GM23338 (cell line): Measurements from ENCODE around the gene PLA2G4B. TPM values are rescaled to one million over a fixed set of nuclear protein-coding genes. Genes with fewer than 3 reads are reported as not detected.

Experiments used
- ATAC-seq: fragments of 200-7000 bp; cut with Tn5 transposase; 3 replicates; pipeline ENCODE4 v1.9.1; 2020
- DNase-seq: peaks from one replicate; pipeline ENCODE4 v3.0.0-alpha.2; 2015; ENCODE audit warnings: low spot score
- H2AFZ ChIP-seq: fragments of 200-600 bp; sonication (generic); 2 replicates; pipeline ENCODE4 v1.8.0; 2016; ENCODE audit warnings: antibody characterized with exemption, mild to moderate bottlenecking, moderate library complexity
- H3F3A ChIP-seq: fragments of 200-600 bp; sonication (generic); replicated peaks from 2 replicates; pipeline ENCODE4 v1.8.0; 2017; ENCODE audit warnings: antibody characterized with exemption, mixed run types, low read depth
- H3K27ac ChIP-seq: fragments of 200-600 bp; sonication (generic); 2 replicates; pipeline ENCODE4 v1.6.1; 2016; ENCODE audit warnings: low read depth
- H3K27me3 ChIP-seq: fragments of 200-600 bp; sonication (generic); 2 replicates; pipeline ENCODE4 v1.8.0; 2016; ENCODE audit warnings: mild to moderate bottlenecking, mixed run types, moderate library complexity; ENCODE audit not compliant: insufficient read depth
- H3K36me3 ChIP-seq: fragments of 200-600 bp; sonication (generic); 2 replicates; pipeline ENCODE4 v1.8.0; 2016; ENCODE audit warnings: mild to moderate bottlenecking; ENCODE audit not compliant: insufficient read depth
- H3K4me1 ChIP-seq: fragments of 200-600 bp; sonication (generic); 2 replicates; pipeline ENCODE4 v1.8.0; 2016; ENCODE audit warnings: mild to moderate bottlenecking, moderate library complexity; ENCODE audit not compliant: insufficient read depth
- H3K4me2 ChIP-seq: fragments of 200-600 bp; sonication (generic); 2 replicates; pipeline ENCODE4 v1.7.1; 2017; ENCODE audit warnings: mixed run types
- H3K4me3 ChIP-seq: fragments of 200-600 bp; sonication (generic); 2 replicates; pipeline ENCODE4 v1.6.1; 2016; ENCODE audit warnings: mixed run types
- H3K79me2 ChIP-seq: fragments of 200-600 bp; sonication (generic); replicated peaks from 2 replicates; pipeline ENCODE4 v1.8.0; 2017; ENCODE audit warnings: mild to moderate bottlenecking; ENCODE audit not compliant: insufficient read depth
- H3K9me2 ChIP-seq: fragments of 200-600 bp; sonication (generic); 2 replicates; pipeline ENCODE4 v1.8.0; 2017; ENCODE audit not compliant: insufficient read depth
- H4K20me1 ChIP-seq: fragments of 200-600 bp; sonication (generic); replicated peaks from 2 replicates; pipeline ENCODE4 v1.8.0; 2017; ENCODE audit warnings: mild to moderate bottlenecking; ENCODE audit not compliant: insufficient read depth
- H3K27ac Mint-ChIP-seq: 2 replicates; pipeline ENCODE4 v1.8.0; 2020; ENCODE audit warnings: inconsistent platforms, mild to moderate bottlenecking, moderate library complexity, mixed read lengths
- H3K27me3 Mint-ChIP-seq: 3 replicates; pipeline ENCODE4 v1.8.0; 2022; ENCODE audit warnings: low read depth, mild to moderate bottlenecking, moderate library complexity, mixed read lengths, inconsistent platforms; ENCODE audit not compliant: insufficient read depth, poor library complexity
- H3K36me3 Mint-ChIP-seq: 3 replicates; pipeline ENCODE4 v1.8.0; 2021; ENCODE audit warnings: low read depth, mild to moderate bottlenecking, inconsistent platforms, moderate library complexity, mixed read lengths
- H3K4me1 Mint-ChIP-seq: 3 replicates; pipeline ENCODE4 v1.8.0; 2020; ENCODE audit warnings: mild to moderate bottlenecking, inconsistent platforms, mixed read lengths
- H3K4me3 Mint-ChIP-seq: 3 replicates; pipeline ENCODE4 v1.8.0; 2021; ENCODE audit warnings: moderate library complexity, mild to moderate bottlenecking, inconsistent platforms, mixed read lengths
- H3K9me3 Mint-ChIP-seq: 3 replicates; pipeline ENCODE4 v1.8.0; 2020; ENCODE audit warnings: moderate library complexity, mild to moderate bottlenecking, inconsistent platforms, mixed read lengths
- CREB1 ChIP-seq: fragments of 250-450 bp; sonication (Bioruptor Pico); IDR thresholded peaks from 2 replicates; pipeline ENCODE4 v1.5.0; 2020; ENCODE audit warnings: low read depth, mild to moderate bottlenecking, moderate library complexity
- CTCF ChIP-seq, 2 experiments: fragments of 200-600 bp in 1 of 2; sonication (generic) in 1 of 2; conservative IDR thresholded peaks; 2 replicates each; pipeline versions ENCODE4 v1.5.1 to v1.6.1; 2016 to 2017; ENCODE audit warnings: antibody characterized with exemption in 2 of 2, low read depth in 2 of 2, mild to moderate bottlenecking in 2 of 2, moderate library complexity in 1 of 2
- ETS1 ChIP-seq: IDR thresholded peaks from 2 replicates; pipeline ENCODE4 v1.6.1; 2016; ENCODE audit warnings: antibody characterized with exemption
- EZH2 ChIP-seq: fragments of 200-600 bp; sonication (generic); IDR thresholded peaks from one replicate; pipeline ENCODE4 v1.8.0; 2017; ENCODE audit warnings: antibody characterized with exemption, mild to moderate bottlenecking, low read depth; ENCODE audit not compliant: unreplicated experiment
- EZH2phosphoT487 ChIP-seq: fragments of 200-600 bp; sonication (generic); IDR thresholded peaks from one replicate; pipeline ENCODE4 v1.8.1; 2018; ENCODE audit warnings: antibody characterized with exemption; ENCODE audit not compliant: unreplicated experiment
- JUNB ChIP-seq: IDR thresholded peaks from one replicate; pipeline ENCODE4 v1.6.1; 2016; ENCODE audit warnings: antibody characterized with exemption; ENCODE audit not compliant: unreplicated experiment
- NANOG ChIP-seq: IDR thresholded peaks from 2 replicates; pipeline ENCODE4 v1.6.1; 2016; ENCODE audit warnings: antibody characterized with exemption, borderline replicate concordance
- POLR2AphosphoS5 ChIP-seq: IDR thresholded peaks from 2 replicates; pipeline ENCODE4 v1.6.1; 2016; ENCODE audit warnings: antibody characterized with exemption, low read depth
- STAT1 ChIP-seq: IDR thresholded peaks from one replicate; pipeline ENCODE4 v1.6.1; 2016; ENCODE audit warnings: antibody characterized with exemption; ENCODE audit not compliant: unreplicated experiment
- ZNF114 ChIP-seq: fragments of 250-450 bp; sonication (Bioruptor Pico); IDR thresholded peaks from 2 replicates; pipeline ENCODE4 v1.5.0; 2020; ENCODE audit warnings: mild to moderate bottlenecking, moderate library complexity
- ZNF331 ChIP-seq: fragments of 250-450 bp; sonication (Bioruptor Pico); IDR thresholded peaks from 2 replicates; pipeline ENCODE4 v1.5.0; 2020; ENCODE audit warnings: low read depth, mild to moderate bottlenecking, moderate library complexity
- polyA plus RNA-seq: library from polyadenylated mRNA; unstranded; fragments of >200 nt; fragmentation: Nextera tagmentation; extraction: Ambion mirVana; gene quantifications from 2 replicates; pipeline ENCODE4 v1.2.1, GENCODE V29; 2016
- total RNA-seq: library from RNA; depleted of rRNA; stranded (reverse); fragments of >200 nt; shearing (Covaris generic); gene quantifications from 2 replicates; pipeline ENCODE4 v1.2.3, GENCODE V29; 2014
- TF ChIP-seq, protein P1 (sequence below): IDR thresholded peaks from one replicate; pipeline ENCODE4 v1.6.1; 2018; ENCODE audit warnings: antibody characterized with exemption; ENCODE audit not compliant: unreplicated experiment
- TF ChIP-seq, protein P2 (sequence below): fragments of 250-450 bp; sonication (Bioruptor Pico); IDR thresholded peaks from 2 replicates; pipeline ENCODE4 v1.5.0; 2020; ENCODE audit warnings: mild to moderate bottlenecking, moderate library complexity

Gene PLA2G4B
- total and polyA plus RNA-seq, 2 experiments from 2014 or later: 4.4 to 9.6 TPM

DNA sequence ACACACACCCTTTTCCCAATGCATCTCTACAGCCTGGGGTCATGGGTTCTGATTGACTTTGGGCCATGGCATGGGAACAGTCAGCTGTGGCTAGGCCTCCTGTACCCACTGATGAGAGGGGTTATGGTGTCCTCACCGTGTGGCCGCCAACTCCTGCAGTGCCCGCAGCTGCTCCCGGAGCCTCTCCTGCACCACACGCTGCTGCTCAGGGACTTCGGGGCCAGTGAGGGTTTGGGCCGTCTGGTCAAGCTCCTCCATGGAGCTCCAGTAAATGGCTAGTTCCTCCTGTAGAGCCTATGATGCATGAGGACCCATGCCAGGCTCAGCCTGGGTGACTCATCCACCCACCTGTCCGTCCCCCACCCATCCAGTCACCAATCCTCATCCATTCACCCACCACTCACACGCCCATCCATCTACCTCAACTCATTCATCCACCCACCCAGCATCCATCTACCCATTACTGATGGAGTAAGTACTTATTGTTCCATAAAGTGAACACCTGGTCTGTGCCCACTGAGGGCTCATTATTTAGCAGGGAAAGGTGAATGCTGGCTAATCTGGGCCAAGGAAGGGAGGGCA is 33.6 kb downstream of the PLA2G4B start:
- Histone ChIP-seq H3K4me2 (no peak overlapping the region), H4K20me1 (no peaks in the 10 kb centered on the region), H3K9me2 (no peaks in the 10 kb centered on the region), H3K27ac (no peak overlapping the region), H2AFZ (no peak overlapping the region), H3K36me3 (no peaks in the 10 kb centered on the region), H3K79me2 (no peaks in the 10 kb centered on the region), H3K4me3 (no peak overlapping the region), H3F3A (no peaks in the 10 kb centered on the region), H3K4me1 (no peaks in the 10 kb centered on the region), H3K27me3 (no peaks in the 10 kb centered on the region)
- H3K4me1 Mint-ChIP-seq: no peaks in the 10 kb centered on the region; the same call in 2 of the 3 replicates
- H3K9me3 Mint-ChIP-seq: no peaks in the 10 kb centered on the region
- ATAC-seq (no peak), DNase-seq (no peak)
- H3K4me3 Mint-ChIP-seq: no peak overlapping the region
- no peaks in the 10 kb centered on the region; the same call in 2 of the 3 replicates for H3K36me3 Mint-ChIP-seq
- peaks cover 18% of the 10 kb centered on the region for H3K27me3 Mint-ChIP-seq
- H3K27ac Mint-ChIP-seq: no peak overlapping the region
- TF ChIP-seq, protein P1, sequence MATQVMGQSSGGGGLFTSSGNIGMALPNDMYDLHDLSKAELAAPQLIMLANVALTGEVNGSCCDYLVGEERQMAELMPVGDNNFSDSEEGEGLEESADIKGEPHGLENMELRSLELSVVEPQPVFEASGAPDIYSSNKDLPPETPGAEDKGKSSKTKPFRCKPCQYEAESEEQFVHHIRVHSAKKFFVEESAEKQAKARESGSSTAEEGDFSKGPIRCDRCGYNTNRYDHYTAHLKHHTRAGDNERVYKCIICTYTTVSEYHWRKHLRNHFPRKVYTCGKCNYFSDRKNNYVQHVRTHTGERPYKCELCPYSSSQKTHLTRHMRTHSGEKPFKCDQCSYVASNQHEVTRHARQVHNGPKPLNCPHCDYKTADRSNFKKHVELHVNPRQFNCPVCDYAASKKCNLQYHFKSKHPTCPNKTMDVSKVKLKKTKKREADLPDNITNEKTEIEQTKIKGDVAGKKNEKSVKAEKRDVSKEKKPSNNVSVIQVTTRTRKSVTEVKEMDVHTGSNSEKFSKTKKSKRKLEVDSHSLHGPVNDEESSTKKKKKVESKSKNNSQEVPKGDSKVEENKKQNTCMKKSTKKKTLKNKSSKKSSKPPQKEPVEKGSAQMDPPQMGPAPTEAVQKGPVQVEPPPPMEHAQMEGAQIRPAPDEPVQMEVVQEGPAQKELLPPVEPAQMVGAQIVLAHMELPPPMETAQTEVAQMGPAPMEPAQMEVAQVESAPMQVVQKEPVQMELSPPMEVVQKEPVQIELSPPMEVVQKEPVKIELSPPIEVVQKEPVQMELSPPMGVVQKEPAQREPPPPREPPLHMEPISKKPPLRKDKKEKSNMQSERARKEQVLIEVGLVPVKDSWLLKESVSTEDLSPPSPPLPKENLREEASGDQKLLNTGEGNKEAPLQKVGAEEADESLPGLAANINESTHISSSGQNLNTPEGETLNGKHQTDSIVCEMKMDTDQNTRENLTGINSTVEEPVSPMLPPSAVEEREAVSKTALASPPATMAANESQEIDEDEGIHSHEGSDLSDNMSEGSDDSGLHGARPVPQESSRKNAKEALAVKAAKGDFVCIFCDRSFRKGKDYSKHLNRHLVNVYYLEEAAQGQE: no peak
- TF ChIP-seq EZH2 (no peak), CREB1 (CRISPR knock-in tag) (no peak), JUNB (no peak), STAT1 (no peak), POLR2AphosphoS5 (no peak), ZNF331 (no peak), ETS1 (no peak), EZH2phosphoT487 (no peak), CTCF (conservative IDR thresholded peaks at IDR 0.05; ENCODE audit: low read depth in 2 of 2) (no peak), ZNF114 (CRISPR knock-in tag) (no peak), NANOG (no peak)
- TF ChIP-seq, protein P2, sequence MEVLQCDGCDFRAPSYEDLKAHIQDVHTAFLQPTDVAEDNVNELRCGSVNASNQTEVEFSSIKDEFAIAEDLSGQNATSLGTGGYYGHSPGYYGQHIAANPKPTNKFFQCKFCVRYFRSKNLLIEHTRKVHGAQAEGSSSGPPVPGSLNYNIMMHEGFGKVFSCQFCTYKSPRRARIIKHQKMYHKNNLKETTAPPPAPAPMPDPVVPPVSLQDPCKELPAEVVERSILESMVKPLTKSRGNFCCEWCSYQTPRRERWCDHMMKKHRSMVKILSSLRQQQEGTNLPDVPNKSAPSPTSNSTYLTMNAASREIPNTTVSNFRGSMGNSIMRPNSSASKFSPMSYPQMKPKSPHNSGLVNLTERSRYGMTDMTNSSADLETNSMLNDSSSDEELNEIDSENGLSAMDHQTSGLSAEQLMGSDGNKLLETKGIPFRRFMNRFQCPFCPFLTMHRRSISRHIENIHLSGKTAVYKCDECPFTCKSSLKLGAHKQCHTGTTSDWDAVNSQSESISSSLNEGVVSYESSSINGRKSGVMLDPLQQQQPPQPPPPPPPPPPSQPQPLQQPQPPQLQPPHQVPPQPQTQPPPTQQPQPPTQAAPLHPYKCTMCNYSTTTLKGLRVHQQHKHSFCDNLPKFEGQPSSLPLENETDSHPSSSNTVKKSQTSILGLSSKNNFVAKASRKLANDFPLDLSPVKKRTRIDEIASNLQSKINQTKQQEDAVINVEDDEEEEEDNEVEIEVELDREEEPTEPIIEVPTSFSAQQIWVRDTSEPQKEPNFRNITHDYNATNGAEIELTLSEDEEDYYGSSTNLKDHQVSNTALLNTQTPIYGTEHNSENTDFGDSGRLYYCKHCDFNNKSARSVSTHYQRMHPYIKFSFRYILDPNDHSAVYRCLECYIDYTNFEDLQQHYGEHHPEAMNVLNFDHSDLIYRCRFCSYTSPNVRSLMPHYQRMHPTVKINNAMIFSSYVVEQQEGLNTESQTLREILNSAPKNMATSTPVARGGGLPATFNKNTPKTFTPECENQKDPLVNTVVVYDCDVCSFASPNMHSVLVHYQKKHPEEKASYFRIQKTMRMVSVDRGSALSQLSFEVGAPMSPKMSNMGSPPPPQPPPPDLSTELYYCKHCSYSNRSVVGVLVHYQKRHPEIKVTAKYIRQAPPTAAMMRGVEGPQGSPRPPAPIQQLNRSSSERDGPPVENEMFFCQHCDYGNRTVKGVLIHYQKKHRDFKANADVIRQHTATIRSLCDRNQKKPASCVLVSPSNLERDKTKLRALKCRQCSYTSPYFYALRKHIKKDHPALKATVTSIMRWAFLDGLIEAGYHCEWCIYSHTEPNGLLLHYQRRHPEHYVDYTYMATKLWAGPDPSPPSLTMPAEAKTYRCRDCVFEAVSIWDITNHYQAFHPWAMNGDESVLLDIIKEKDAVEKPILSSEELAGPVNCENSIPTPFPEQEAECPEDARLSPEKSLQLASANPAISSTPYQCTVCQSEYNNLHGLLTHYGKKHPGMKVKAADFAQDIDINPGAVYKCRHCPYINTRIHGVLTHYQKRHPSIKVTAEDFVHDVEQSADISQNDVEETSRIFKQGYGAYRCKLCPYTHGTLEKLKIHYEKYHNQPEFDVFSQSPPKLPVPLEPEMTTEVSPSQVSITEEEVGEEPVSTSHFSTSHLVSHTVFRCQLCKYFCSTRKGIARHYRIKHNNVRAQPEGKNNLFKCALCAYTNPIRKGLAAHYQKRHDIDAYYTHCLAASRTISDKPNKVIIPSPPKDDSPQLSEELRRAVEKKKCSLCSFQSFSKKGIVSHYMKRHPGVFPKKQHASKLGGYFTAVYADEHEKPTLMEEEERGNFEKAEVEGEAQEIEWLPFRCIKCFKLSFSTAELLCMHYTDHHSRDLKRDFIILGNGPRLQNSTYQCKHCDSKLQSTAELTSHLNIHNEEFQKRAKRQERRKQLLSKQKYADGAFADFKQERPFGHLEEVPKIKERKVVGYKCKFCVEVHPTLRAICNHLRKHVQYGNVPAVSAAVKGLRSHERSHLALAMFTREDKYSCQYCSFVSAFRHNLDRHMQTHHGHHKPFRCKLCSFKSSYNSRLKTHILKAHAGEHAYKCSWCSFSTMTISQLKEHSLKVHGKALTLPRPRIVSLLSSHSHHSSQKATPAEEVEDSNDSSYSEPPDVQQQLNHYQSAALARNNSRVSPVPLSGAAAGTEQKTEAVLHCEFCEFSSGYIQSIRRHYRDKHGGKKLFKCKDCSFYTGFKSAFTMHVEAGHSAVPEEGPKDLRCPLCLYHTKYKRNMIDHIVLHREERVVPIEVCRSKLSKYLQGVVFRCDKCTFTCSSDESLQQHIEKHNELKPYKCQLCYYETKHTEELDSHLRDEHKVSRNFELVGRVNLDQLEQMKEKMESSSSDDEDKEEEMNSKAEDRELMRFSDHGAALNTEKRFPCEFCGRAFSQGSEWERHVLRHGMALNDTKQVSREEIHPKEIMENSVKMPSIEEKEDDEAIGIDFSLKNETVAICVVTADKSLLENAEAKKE: no peak
